Cortex of kidney (tissue), 1 donor: ENCODE data around the gene KCNJ4.
"Not testable (repeated sequence)": the region's sequence is repeated elsewhere in the genome, so short reads cannot be mapped to it uniquely, and the experiment has no call there.

ENCODE experiments used
- DNase-seq: peaks from one replicate; lab custom pipeline; 2025; lab: John Stamatoyannopoulos, UW

KCNJ4 gene

GRCh38 chr22:38381371-38381770, 73.6 kb downstream of the KCNJ4 start:
- DNase-seq: not testable (repeated sequence)
